Muscle layer of duodenum (tissue), 2 donors: ENCODE data around the gene GARIN1A.
"Not testable (repeated sequence)": the region's sequence is repeated elsewhere in the genome, so short reads cannot be mapped to it uniquely, and the experiment has no call there.

Experiments used
- H3K27ac ChIP-seq: one replicate; pipeline ENCODE4 v1.7.0; 2013; ENCODE audit warnings: mild to moderate bottlenecking, low read length
- H3K27me3 ChIP-seq: one replicate; pipeline ENCODE4 v1.7.0; 2013; ENCODE audit warnings: low read depth, mild to moderate bottlenecking, control low read depth, low read length
- H3K36me3 ChIP-seq, 2 donors: one replicate each; pipeline ENCODE4 v1.7.0; 2013; ENCODE audit warnings: low read length in 2 of 2, control low read depth in 1 of 2, mild to moderate bottlenecking in 1 of 2; ENCODE audit not compliant: insufficient read depth in 2 of 2, control insufficient read depth in 1 of 2
- H3K4me1 ChIP-seq, 2 donors: one replicate each; pipeline ENCODE4 v1.7.0; 2013; ENCODE audit warnings: low read length in 2 of 2, mild to moderate bottlenecking in 2 of 2, control low read depth in 1 of 2, moderate library complexity in 1 of 2; ENCODE audit not compliant: insufficient read depth in 2 of 2, control insufficient read depth in 1 of 2
- H3K4me3 ChIP-seq, 2 donors: one replicate each; pipeline ENCODE4 v1.7.0; 2013; ENCODE audit warnings: low read length in 2 of 2, low read depth in 1 of 2, mild to moderate bottlenecking in 1 of 2
- H3K9me3 ChIP-seq, 2 donors: one replicate each; pipeline ENCODE4 v1.7.0; 2013; ENCODE audit warnings: low read length in 2 of 2, control low read depth in 1 of 2, mild to moderate bottlenecking in 1 of 2; ENCODE audit not compliant: control insufficient read depth in 1 of 2
- donor health status: healthy.

Gene GARIN1A

DNA sequence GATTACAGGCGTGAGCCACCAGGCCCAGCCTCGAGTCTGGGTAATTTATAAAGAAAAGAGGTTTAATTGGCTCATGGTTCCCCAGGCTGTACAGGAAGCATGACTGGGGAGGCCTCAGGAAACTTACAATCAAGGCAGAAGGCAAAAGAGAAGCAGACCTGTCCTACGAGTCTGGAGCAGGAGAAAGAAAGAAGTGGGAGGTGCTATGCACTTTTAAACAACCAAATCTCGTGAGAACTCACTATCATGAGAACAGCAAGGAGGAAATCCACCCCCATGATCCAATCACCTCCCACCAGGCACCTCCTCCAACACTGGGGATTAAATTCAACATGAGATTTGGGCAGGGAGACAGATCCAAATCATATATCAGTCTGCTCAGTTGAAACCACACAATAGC lies 11.6 kb downstream of the GARIN1A start:
- not testable (repeated sequence) for H3K4me3 ChIP-seq, H3K36me3 ChIP-seq, H3K27ac ChIP-seq, H3K9me3 ChIP-seq, H3K27me3 ChIP-seq, H3K4me1 ChIP-seq

DNA sequence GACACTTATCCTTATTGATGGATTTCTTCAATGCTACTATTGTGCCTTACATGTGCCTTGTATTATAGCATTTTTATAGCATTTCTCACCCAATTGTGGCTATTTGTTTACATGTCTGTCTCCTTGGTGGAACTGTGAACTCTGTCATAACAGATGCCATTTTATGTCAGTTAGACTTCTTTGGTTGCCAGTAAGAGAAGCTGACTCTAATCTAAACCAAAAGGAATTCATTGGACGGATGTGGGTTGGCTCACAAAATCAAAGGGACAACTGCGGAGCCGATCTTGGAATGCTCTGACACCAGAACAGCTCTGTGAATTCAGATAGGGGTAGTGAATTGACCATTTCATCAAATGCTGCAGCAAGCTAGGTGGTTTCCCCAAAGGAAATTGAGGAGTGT lies 15.0 kb downstream of the GARIN1A start:
- Histone ChIP-seq H3K4me3 (no peak overlapping the region), H3K27me3 (no peaks in the 10 kb centered on the region), H3K36me3 (peaks cover 0 to 3% of the 10 kb centered on the region in 2 donors), H3K27ac (no peak overlapping the region), H3K9me3 (no peaks in the 10 kb centered on the region), H3K4me1 (no peaks in the 10 kb centered on the region)

DNA sequence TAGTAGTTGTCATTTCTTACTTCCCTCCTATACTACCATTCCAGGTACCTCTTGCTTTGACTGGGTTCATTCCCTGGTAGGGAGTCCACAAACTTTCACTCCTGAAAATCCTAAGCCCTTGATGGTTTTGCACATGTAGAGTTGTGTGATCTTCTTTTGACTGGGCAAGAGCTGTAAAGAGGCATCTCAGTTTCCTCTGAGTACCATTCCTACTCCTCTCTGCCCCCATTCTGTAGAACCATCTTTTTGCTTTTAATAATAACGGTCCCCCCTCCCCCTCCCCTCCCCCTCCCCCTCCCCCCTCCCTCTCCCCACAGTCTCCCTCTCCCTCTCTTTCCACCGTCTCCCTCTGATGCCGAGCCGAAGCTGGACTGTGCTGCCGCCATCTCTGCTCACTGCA lies 16.4 kb downstream of the GARIN1A start:
- Histone ChIP-seq H3K27me3 (no peaks in the 10 kb centered on the region), H3K4me3 (no peak overlapping the region), H3K36me3 (no peaks in the 10 kb centered on the region), H3K4me1 (no peaks in the 10 kb centered on the region), H3K9me3 (no peaks in the 10 kb centered on the region), H3K27ac (no peak overlapping the region)

DNA sequence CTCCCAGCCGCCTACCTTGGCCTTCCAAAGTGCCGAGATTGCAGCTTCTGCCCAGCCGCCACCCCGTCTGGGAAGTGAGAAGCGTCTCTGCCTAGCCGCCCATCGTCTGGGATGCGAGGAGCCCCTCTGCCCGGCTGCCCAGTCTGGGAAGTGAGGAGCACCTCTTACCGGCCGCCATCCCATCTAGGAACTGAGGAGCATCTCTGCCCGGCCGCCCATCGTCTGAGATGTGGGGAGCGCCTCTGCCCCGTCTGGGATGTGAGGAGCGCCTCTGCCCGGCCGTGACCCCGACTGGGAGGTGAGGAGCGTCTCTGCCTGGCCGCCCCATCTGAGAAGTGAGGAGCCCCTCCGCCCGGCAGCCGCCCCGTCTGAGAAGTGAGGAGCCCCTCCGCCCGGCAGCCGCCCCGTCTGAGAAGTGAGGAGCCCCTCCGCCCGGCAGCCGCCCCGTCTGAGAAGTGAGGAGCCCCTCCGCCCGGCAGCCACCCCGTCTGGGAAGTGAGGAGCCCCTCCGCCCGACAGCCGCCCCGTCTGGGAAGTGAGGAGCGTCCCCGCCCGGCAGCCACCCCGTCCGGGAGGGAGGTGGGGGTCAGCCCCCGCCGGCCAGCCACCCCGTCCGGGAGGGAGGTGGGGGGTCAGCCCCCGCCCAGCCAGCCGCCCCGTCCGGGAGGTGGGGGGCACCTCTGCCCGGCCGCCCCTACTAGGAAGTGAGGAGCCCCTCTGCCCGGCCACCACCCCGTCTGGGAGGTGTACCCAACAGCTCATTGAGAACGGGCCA lies 17.3 kb downstream of the GARIN1A start:
- H3K36me3 ChIP-seq, H3K27me3 ChIP-seq, H3K9me3 ChIP-seq, H3K4me1 ChIP-seq, H3K4me3 ChIP-seq, H3K27ac ChIP-seq: not testable (repeated sequence)

DNA sequence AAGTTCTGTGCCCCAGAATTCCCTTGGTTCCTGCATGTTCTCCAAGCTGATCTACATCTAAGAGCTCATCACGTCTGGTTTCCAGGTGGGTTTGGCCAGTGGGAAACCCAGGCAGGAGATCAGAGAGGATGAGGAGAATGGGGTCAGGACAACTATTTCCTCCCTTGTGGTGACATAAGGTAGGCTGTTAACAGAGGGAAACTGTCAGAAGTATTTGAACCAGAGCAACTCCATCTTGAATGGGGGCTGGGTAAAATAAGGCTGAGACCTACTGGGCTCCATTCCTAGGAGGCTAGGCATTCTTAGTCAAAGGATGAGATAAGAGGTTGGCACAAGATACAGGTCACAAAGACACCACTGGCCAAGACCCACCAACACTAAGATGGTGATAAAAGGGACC lies 19.1 kb downstream of the GARIN1A start:
- no peaks in the 10 kb centered on the region for H3K4me1 ChIP-seq
- H3K36me3 ChIP-seq: no peaks in the 10 kb centered on the region
- no peak overlapping the region for H3K27ac ChIP-seq
- H3K27me3 ChIP-seq: peaks cover 4% of the 10 kb centered on the region
- no peaks in the 10 kb centered on the region for H3K9me3 ChIP-seq
- H3K4me3 ChIP-seq: no peak overlapping the region

DNA sequence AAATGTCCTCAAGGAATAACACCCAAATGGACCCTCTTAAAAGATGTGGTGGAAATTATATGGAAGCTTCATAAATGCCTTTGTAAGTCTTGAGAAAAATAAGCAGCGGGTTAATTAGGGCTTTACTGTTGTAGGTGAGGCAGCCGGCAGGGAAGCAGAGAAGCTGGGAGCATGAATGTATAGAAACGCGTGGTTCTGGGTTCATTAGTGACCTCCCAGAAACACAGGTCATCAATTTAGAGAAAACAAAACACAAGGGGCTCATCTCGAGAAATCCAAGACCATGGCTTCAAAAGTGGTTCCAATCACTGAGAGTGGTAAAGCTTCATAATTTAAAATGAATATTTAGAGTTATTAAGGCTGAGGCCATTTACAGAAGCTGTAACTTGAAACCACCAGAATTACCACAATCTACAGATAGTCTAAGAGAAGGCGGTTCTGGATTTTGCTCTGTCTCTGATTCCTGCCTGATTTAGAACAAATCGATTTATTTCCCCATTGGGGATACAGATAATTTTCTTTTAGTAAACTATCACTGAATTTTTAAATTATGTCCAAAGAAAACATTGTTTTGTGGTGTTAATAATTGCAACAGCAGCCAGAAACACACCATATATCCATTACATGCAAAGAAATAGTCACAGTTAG lies 20.7 kb downstream of the GARIN1A start:
- no peaks in the 10 kb centered on the region for H3K36me3 ChIP-seq
- no peaks in the 10 kb centered on the region for H3K9me3 ChIP-seq

DNA sequence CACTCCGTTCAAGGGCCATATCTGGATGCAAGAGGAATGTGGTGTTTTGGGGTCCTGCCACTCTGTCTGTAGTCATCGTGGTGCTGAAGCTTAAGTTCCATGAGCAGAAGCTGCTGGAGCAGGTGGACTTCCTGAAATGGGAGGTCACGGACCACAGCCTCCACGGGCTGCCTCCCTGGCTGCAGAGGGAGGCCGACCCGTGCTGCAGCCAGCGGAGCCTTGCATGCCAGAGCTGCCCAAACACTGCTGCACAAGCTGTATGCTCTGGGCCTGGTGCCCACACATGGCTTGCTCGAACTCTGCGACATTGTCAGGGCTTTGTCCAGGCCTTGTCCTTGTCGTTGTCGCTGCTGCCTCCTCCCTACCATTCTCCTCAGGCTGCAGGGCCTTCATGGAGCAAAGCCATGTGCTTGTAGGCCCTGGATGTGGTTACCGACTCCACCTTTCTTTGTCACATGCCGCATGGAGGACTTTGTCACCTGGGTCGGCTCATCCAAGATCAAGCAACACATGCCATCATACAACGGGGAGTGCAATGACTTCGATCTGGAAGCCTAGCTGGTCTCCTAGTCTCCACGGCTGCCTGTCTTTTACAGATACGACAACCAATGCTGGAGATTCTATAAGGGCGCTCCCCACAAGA lies 21.4 kb downstream of the GARIN1A start:
- H3K36me3 ChIP-seq: no peaks in the 10 kb centered on the region
- H3K4me3 ChIP-seq: no peak overlapping the region
- H3K27me3 ChIP-seq: peaks cover 26% of the 10 kb centered on the region
- no peaks in the 10 kb centered on the region for H3K9me3 ChIP-seq
- H3K4me1 ChIP-seq: peaks cover 0 to 5% of the 10 kb centered on the region in 2 donors
- H3K27ac ChIP-seq: no peak overlapping the region

More for the DNA sequence above, 20.7 kb downstream of the GARIN1A start:
- no peak overlapping the region for H3K27ac ChIP-seq
- peaks cover 0 to 5% of the 10 kb centered on the region in 2 donors for H3K4me1 ChIP-seq
- peaks cover 18% of the 10 kb centered on the region for H3K27me3 ChIP-seq
- H3K4me3 ChIP-seq: no peak overlapping the region

DNA sequence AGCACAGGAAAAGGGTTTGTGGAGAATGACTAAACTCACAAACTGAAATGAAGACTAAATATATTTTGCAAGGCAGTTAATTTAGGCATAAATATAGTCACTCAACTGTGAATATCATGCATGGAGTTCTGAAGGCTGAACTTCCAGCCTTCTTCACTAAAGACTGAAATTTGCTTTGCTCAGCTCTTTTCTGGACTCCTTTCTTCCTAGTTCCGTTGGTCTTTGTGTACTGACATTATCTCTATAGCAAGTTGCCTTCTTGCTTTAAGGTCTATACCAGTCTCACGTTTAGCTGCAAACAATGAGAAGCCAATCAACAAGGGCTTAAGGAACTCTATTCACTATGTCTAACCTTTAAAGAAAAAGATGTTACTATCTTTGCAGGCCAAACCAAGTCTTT lies 22.6 kb downstream of the GARIN1A start:
- Histone ChIP-seq H3K36me3 (no peaks in the 10 kb centered on the region), H3K27me3 (peaks cover 28% of the 10 kb centered on the region)

DNA sequence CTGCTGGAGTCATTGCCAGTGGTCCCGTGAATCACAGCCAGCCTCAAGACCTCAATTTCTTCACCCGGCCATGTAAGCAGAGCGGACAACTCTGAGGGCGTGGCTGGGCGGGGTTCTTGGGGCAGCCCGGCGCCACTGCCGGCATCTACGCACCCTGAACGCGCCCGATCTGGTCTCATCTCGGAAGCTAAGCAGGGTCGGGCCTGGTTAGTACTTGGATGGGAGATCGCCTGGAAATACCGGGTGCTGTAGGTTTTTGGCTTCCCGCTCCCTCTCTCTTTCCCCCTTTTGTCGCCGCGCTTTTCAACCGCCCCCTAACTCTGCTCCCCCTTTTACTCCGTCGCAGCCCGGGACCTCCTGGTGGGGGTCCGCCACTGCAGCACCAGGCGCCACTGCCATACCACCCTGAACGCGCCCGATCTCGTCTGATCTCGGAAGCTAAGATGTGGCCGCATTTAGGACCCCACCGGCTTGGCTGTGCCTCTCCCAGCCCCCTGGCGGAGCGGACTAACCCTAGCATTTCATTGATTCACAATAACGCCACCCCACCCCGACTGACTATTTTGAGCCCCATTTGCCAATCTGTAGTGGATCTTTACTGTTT lies 25.3 kb downstream of the GARIN1A start:
- Histone ChIP-seq H3K4me1 (peaks cover 0 to 5% of the 10 kb centered on the region in 2 donors), H3K36me3 (no peaks in the 10 kb centered on the region), H3K9me3 (no peaks in the 10 kb centered on the region), H3K27me3 (peaks cover 28% of the 10 kb centered on the region), H3K4me3 (peak overlapping the region; percentile 37 to 47), H3K27ac (no peak overlapping the region)

More for the DNA sequence above, 22.6 kb downstream of the GARIN1A start:
- Histone ChIP-seq H3K9me3 (no peaks in the 10 kb centered on the region), H3K27ac (no peak overlapping the region), H3K4me1 (peaks cover 0 to 5% of the 10 kb centered on the region in 2 donors), H3K4me3 (no peak overlapping the region)

DNA sequence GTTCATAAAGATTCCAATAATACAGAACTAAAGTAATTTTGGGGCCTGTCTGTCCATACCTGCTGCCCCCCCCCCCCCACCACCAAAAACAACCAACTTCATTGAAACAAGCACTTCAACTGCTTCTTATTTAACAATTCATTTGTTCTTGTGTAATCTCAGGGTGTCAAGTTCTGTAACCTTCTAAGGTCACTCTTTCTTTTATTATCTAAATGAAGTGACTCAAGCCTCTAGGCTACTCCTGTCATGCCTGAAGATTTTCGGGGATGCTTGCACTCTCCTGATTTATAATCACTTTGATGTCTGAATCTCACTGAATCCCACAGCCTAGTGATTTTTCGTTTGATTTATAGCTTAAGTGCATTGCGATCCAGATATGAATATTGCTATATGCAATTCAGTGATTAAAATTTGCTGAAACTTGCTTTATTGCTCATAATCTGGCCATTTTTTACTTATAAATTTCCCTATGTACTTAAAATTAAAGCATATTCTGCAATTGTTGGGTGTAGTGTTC lies 27.2 kb downstream of the GARIN1A start:
- Histone ChIP-seq H3K36me3 (no peaks in the 10 kb centered on the region), H3K27me3 (peaks cover 28% of the 10 kb centered on the region), H3K27ac (no peak overlapping the region), H3K4me3 (no peak overlapping the region), H3K4me1 (peaks cover 0 to 5% of the 10 kb centered on the region in 2 donors), H3K9me3 (no peaks in the 10 kb centered on the region)

DNA sequence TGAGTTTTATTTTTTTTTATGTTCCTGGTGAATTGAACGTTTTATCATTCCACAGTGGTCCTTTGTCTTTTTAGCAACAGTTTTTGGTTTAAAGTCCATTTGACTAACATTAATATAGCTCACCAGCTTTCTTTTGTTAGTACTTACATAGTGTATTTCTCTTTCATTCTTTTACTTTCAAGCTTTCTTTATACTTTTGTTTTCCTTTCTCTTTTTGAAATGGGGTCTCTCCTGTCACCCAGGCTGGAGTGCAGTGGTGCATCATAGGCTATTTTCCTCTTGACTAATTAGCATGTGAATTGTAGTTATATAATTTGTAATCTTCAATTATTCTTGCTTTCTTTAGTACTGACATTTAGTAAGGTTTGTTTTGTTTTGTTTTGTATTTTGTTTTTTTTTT lies 27.8 kb downstream of the GARIN1A start:
- no peaks in the 10 kb centered on the region for H3K36me3 ChIP-seq
- H3K9me3 ChIP-seq: no peaks in the 10 kb centered on the region
- H3K4me3 ChIP-seq: no peak overlapping the region
- no peak overlapping the region for H3K27ac ChIP-seq
- peaks cover 28% of the 10 kb centered on the region for H3K27me3 ChIP-seq
- peaks cover 0 to 5% of the 10 kb centered on the region in 2 donors for H3K4me1 ChIP-seq
